A673 (cell line): ENCODE measurements around the gene FBLN5.

Source experiments
- EZH2 ChIP-seq: fragments of 200-600 bp; sonication (generic); IDR thresholded peaks from 2 replicates; pipeline ENCODE4 v1.6.1; 2017; ENCODE audit warnings: borderline replicate concordance, low read depth, mild to moderate bottlenecking, mixed read lengths, antibody characterized with exemption, low read length; ENCODE audit not compliant: poor library complexity, severe bottlenecking
- TF ChIP-seq, protein P1 (sequence below): fragments of 300-800, 200-600 bp; sonication (generic); conservative IDR thresholded peaks from 2 replicates; pipeline ENCODE4 v1.5.1; 2017; ENCODE audit warnings: low read depth, mild to moderate bottlenecking, antibody characterized with exemption, low read length, moderate library complexity, mixed read lengths

GRCh38 chr14:91980157-91980556 is 32.7 kb upstream of the FBLN5 start:
- TF ChIP-seq, protein P1, sequence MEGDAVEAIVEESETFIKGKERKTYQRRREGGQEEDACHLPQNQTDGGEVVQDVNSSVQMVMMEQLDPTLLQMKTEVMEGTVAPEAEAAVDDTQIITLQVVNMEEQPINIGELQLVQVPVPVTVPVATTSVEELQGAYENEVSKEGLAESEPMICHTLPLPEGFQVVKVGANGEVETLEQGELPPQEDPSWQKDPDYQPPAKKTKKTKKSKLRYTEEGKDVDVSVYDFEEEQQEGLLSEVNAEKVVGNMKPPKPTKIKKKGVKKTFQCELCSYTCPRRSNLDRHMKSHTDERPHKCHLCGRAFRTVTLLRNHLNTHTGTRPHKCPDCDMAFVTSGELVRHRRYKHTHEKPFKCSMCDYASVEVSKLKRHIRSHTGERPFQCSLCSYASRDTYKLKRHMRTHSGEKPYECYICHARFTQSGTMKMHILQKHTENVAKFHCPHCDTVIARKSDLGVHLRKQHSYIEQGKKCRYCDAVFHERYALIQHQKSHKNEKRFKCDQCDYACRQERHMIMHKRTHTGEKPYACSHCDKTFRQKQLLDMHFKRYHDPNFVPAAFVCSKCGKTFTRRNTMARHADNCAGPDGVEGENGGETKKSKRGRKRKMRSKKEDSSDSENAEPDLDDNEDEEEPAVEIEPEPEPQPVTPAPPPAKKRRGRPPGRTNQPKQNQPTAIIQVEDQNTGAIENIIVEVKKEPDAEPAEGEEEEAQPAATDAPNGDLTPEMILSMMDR, result no peak
- no peak for TF ChIP-seq EZH2
